H1 (cell line): ENCODE data around the gene METTL1.

Experiments used
- ATF3 ChIP-seq: IDR thresholded peaks from 2 replicates; pipeline ENCODE4 v1.6.1; 2011; ENCODE audit warnings: low read depth, mild to moderate bottlenecking, low read length; ENCODE audit not compliant: insufficient read depth
- BACH1 ChIP-seq: IDR thresholded peaks from 2 replicates; pipeline ENCODE4 v1.6.1; 2012; ENCODE audit warnings: low read length, improper control_type of control experiment
- BCL11A ChIP-seq, 2 experiments: IDR thresholded peaks; one replicate each; pipeline ENCODE4 v1.6.1; 2011; ENCODE audit warnings: low read depth in 2 of 2, low read length in 2 of 2, mild to moderate bottlenecking in 2 of 2
- BRCA1 ChIP-seq: IDR thresholded peaks from 2 replicates; pipeline ENCODE4 v1.6.1; 2012; ENCODE audit warnings: low read depth, low read length, improper control_type of control experiment
- CEBPB ChIP-seq: IDR thresholded peaks from 2 replicates; pipeline ENCODE4 v1.6.1; 2012; ENCODE audit warnings: low read depth, low read length
- CHD2 ChIP-seq: IDR thresholded peaks from 2 replicates; pipeline ENCODE4 v1.6.1; 2012; ENCODE audit warnings: low read length, improper control_type of control experiment
- CTCF ChIP-seq, 3 experiments: IDR thresholded peaks; 1 replicate in 2 of 3; 2 replicates in 1 of 3; pipeline versions ENCODE4 v1.5.1 to v1.6.1; 2011; ENCODE audit warnings: low read length in 3 of 3, mild to moderate bottlenecking in 3 of 3, inconsistent platforms in 2 of 3, low read depth in 1 of 3, moderate library complexity in 1 of 3; ENCODE audit not compliant: insufficient read depth in 1 of 3; ENCODE audit errors: control extremely low read depth in 1 of 3
- EP300 ChIP-seq, 2 experiments: IDR thresholded peaks; 1 replicate in 1 of 2; 2 replicates in 1 of 2; pipeline ENCODE4 v1.6.1; 2011 to 2012; ENCODE audit warnings: low read depth in 2 of 2, low read length in 2 of 2, mild to moderate bottlenecking in 2 of 2, borderline replicate concordance in 1 of 2, inconsistent platforms in 1 of 2, moderate library complexity in 1 of 2
- JUND ChIP-seq: IDR thresholded peaks from 2 replicates; pipeline ENCODE4 v1.6.1; 2011; ENCODE audit warnings: mild to moderate bottlenecking, improper control_type of control experiment, low read length
- POLR2A ChIP-seq, 2 experiments: IDR thresholded peaks; 1 replicate in 1 of 2; 2 replicates in 1 of 2; pipeline ENCODE4 v1.6.1; 2011; ENCODE audit warnings: low read depth in 2 of 2, low read length in 2 of 2, mild to moderate bottlenecking in 2 of 2; ENCODE audit errors: control extremely low read depth in 1 of 2
- POLR2AphosphoS5 ChIP-seq: IDR thresholded peaks from 2 replicates; pipeline ENCODE4 v1.6.1; 2011; ENCODE audit warnings: low read depth, low read length
- RAD21 ChIP-seq, 2 experiments: IDR thresholded peaks in 1 of 2; conservative IDR thresholded peaks in 1 of 2; 2 replicates each; pipeline ENCODE4 v1.6.1; 2011; ENCODE audit warnings: low read depth in 2 of 2, low read length in 2 of 2, improper control_type of control experiment in 1 of 2, inconsistent platforms in 1 of 2, mild to moderate bottlenecking in 1 of 2, moderate library complexity in 1 of 2
- RFX5 ChIP-seq: IDR thresholded peaks from 2 replicates; pipeline ENCODE4 v1.6.1; 2011; ENCODE audit warnings: low read depth, low read length, improper control_type of control experiment, borderline replicate concordance

- TF ChIP-seq RAD21 (IDR thresholded peaks at IDR 0.05 in 1 of 2, conservative IDR thresholded peaks at IDR 0.05 in 1 of 2; ENCODE audit: low read depth in 2 of 2, low read length in 2 of 2) (no peak), POLR2A (IDR thresholded peaks at IDR 0.05; ENCODE audit: control extremely low read depth in 1 of 2, low read depth in 2 of 2, low read length in 2 of 2) (no peak), JUND (no peak), CEBPB (no peak), CTCF (IDR thresholded peaks at IDR 0.05; ENCODE audit: control extremely low read depth in 1 of 3, insufficient read depth in 1 of 3, low read depth in 1 of 3, low read length in 3 of 3) (no peak), ATF3 (no peak), POLR2AphosphoS5 (no peak), BACH1 (no peak), EP300 (IDR thresholded peaks at IDR 0.05; ENCODE audit: borderline replicate concordance in 1 of 2, low read depth in 2 of 2, low read length in 2 of 2) (no peak), RFX5 (no peak), BRCA1 (no peak), BCL11A (IDR thresholded peaks at IDR 0.05; ENCODE audit: low read depth in 2 of 2, low read length in 2 of 2) (no peak), CHD2 (no peak)
These were observed 25.1 kb upstream of the METTL1 start for GRCh38 chr12:57796996-57797395.
